H1 (cell line): ENCODE results near the gene PTH2R. TPM values are rescaled to one million over a fixed set of nuclear protein-coding genes. Genes with fewer than 3 reads are reported as not detected.

Experiments
- CTCF ChIA-PET: fragments of 300-600 bp; sonication (Branson Sonifier 250); formaldehyde crosslinking; loops from one replicate; lab custom pipeline; 2021; ENCODE audit not compliant: partially characterized antibody; lab: Charles Lee
- POLR2A ChIA-PET: fragments of 300-600 bp; sonication (Branson Sonifier 250); formaldehyde crosslinking; loops from one replicate; lab custom pipeline; 2021; ENCODE audit warnings: inconsistent platforms; ENCODE audit not compliant: partially characterized antibody; lab: Charles Lee
- DNase-seq, 2 experiments: peaks; one replicate each; pipeline versions ENCODE4 v3.0.0 to v3.0.0-alpha.2; 2010 to 2022; ENCODE audit warnings: low spot score in 2 of 2, low read depth in 1 of 2, mixed read lengths in 1 of 2
- FAIRE-seq: peaks from 2 replicates; lab custom pipeline; 2011; peaks lifted over from hg19 to GRCh38; lab: Jason Lieb, UNC
- H2AFZ ChIP-seq: 2 replicates; pipeline ENCODE4 v1.8.1; 2012; ENCODE audit warnings: low read length, inconsistent platforms
- H2AK5ac ChIP-seq: 2 replicates; pipeline ENCODE4 v1.6.1; 2013; ENCODE audit warnings: low read depth, low read length
- H2BK120ac ChIP-seq: replicated peaks from 2 replicates; pipeline ENCODE3; 2013; ENCODE audit warnings: low read depth, low read length, inconsistent platforms
- H2BK12ac ChIP-seq: 2 replicates; pipeline ENCODE4 v1.6.1; 2013; ENCODE audit warnings: low read depth, low read length
- H2BK15ac ChIP-seq: 2 replicates; pipeline ENCODE4 v1.6.1; 2013; ENCODE audit warnings: low read length
- H2BK20ac ChIP-seq: 2 replicates; pipeline ENCODE4 v1.6.1; 2013; ENCODE audit warnings: low read length
- H2BK5ac ChIP-seq: 2 replicates; pipeline ENCODE4 v1.6.1; 2013; ENCODE audit warnings: low read depth, low read length
- H3K14ac ChIP-seq: 2 replicates; pipeline ENCODE4 v1.6.1; 2013; ENCODE audit warnings: inconsistent platforms; ENCODE audit not compliant: insufficient read length
- H3K18ac ChIP-seq: 2 replicates; pipeline ENCODE4 v1.6.1; 2013; ENCODE audit warnings: low read length; ENCODE audit errors: extremely low read depth
- H3K23ac ChIP-seq: 2 replicates; pipeline ENCODE4 v1.6.1; 2013; ENCODE audit warnings: inconsistent platforms; ENCODE audit not compliant: insufficient read length
- H3K23me2 ChIP-seq: 2 replicates; pipeline ENCODE4 v1.6.1; 2013; ENCODE audit warnings: low read depth, low read length
- H3K27ac ChIP-seq: 2 replicates; pipeline ENCODE4 v1.6.1; 2011; ENCODE audit warnings: low read depth, low read length, inconsistent platforms
- H3K27me3 ChIP-seq, 4 experiments: replicated peaks in 1 of 4; 1 replicate in 1 of 4; 2 replicates in 3 of 4; pipeline versions ENCODE4 v1.6.1 to v1.8.1; 2011 to 2013; ENCODE audit warnings: low read length in 3 of 4, mild to moderate bottlenecking in 3 of 4, inconsistent platforms in 2 of 4, mixed read lengths in 2 of 4, moderate library complexity in 1 of 4; ENCODE audit not compliant: control insufficient read depth in 3 of 4, insufficient read depth in 3 of 4; ENCODE audit errors: extremely low read depth in 1 of 4
- H3K36me3 ChIP-seq, 4 experiments: 2 replicates each; pipeline versions ENCODE4 v1.6.1 to v1.8.1; 2011 to 2013; ENCODE audit warnings: mild to moderate bottlenecking in 4 of 4, low read length in 3 of 4, moderate library complexity in 2 of 4, control low read depth in 1 of 4, inconsistent platforms in 1 of 4; ENCODE audit not compliant: insufficient read depth in 4 of 4, control insufficient read depth in 2 of 4
- H3K4ac ChIP-seq: replicated peaks from 2 replicates; pipeline ENCODE3; 2013; ENCODE audit warnings: low read length, low read depth, mixed read lengths, inconsistent platforms; ENCODE audit not compliant: insufficient read length
- H3K4me1 ChIP-seq, 4 experiments: replicated peaks in 1 of 4; 1 replicate in 1 of 4; 2 replicates in 3 of 4; pipeline versions ENCODE4 v1.6.1 to v1.8.1; 2011 to 2013; ENCODE audit warnings: low read length in 3 of 4, inconsistent platforms in 2 of 4, mixed read lengths in 1 of 4; ENCODE audit not compliant: insufficient read depth in 4 of 4, control insufficient read depth in 3 of 4
- H3K4me2 ChIP-seq, 2 experiments: 2 replicates each; pipeline versions ENCODE4 v1.6.1 to v1.8.1; 2011 to 2013; ENCODE audit warnings: low read depth in 2 of 2, low read length in 2 of 2, control low read depth in 1 of 2, inconsistent platforms in 1 of 2, mild to moderate bottlenecking in 1 of 2; ENCODE audit not compliant: insufficient read depth in 1 of 2
- H3K4me3 ChIP-seq, 4 experiments: fragments of 200-600, 300-600 bp in 1 of 4; sonication (generic), shearing (Covaris generic), sonication (Bioruptor Twin) in 1 of 4; 2 replicates each; pipeline versions ENCODE4 v1.5.1 to v1.8.1; 2011 to 2016; ENCODE audit warnings: low read length in 4 of 4, low read depth in 3 of 4, control low read depth in 2 of 4, inconsistent platforms in 2 of 4, mild to moderate bottlenecking in 2 of 4, mixed read lengths in 1 of 4, moderate library complexity in 1 of 4; ENCODE audit not compliant: insufficient read depth in 2 of 4; ENCODE audit errors: extremely low read depth in 1 of 4
- H3K56ac ChIP-seq: replicated peaks from 2 replicates; pipeline ENCODE3; 2013; ENCODE audit warnings: low read depth, mild to moderate bottlenecking, mixed read lengths, low read length, inconsistent platforms; ENCODE audit not compliant: insufficient read length
- H3K79me1 ChIP-seq: 2 replicates; pipeline ENCODE4 v1.6.1; 2013; ENCODE audit warnings: low read depth, low read length, control low read depth
- H3K79me2 ChIP-seq, 2 experiments: 2 replicates each; pipeline versions ENCODE4 v1.6.1 to v1.8.1; 2012 to 2013; ENCODE audit warnings: low read length in 2 of 2, mild to moderate bottlenecking in 2 of 2, inconsistent platforms in 1 of 2; ENCODE audit not compliant: insufficient read depth in 2 of 2, control insufficient read depth in 1 of 2
- H3K9ac ChIP-seq, 4 experiments: replicated peaks in 1 of 4; 1 replicate in 1 of 4; 2 replicates in 3 of 4; pipeline versions ENCODE4 v1.6.1 to v1.8.1; 2011 to 2013; ENCODE audit warnings: low read depth in 3 of 4, low read length in 3 of 4, control low read depth in 2 of 4, mild to moderate bottlenecking in 2 of 4, moderate library complexity in 2 of 4, inconsistent platforms in 1 of 4; ENCODE audit errors: extremely low read depth in 1 of 4
- H3K9me3 ChIP-seq, 2 experiments: 2 replicates each; pipeline versions ENCODE4 v1.6.1 to v1.8.1; 2012 to 2013; ENCODE audit warnings: mild to moderate bottlenecking in 2 of 2, moderate library complexity in 2 of 2, control low read depth in 1 of 2, inconsistent platforms in 1 of 2, low read depth in 1 of 2, low read length in 1 of 2, mixed read lengths in 1 of 2; ENCODE audit not compliant: insufficient read depth in 2 of 2
- H4K20me1 ChIP-seq, 2 experiments: replicated peaks in 1 of 2; 2 replicates each; pipeline versions ENCODE3 to v1.8.1; 2011 to 2013; ENCODE audit warnings: inconsistent platforms in 2 of 2, low read length in 2 of 2, mild to moderate bottlenecking in 1 of 2; ENCODE audit not compliant: insufficient read depth in 2 of 2, control insufficient read depth in 1 of 2
- H4K5ac ChIP-seq: 2 replicates; pipeline ENCODE4 v1.6.1; 2013; ENCODE audit warnings: low read length, low read depth, mixed read lengths, inconsistent platforms; ENCODE audit not compliant: insufficient read length
- H4K8ac ChIP-seq: 2 replicates; pipeline ENCODE4 v1.8.0; 2013; ENCODE audit warnings: mild to moderate bottlenecking, moderate library complexity, low read length, inconsistent platforms; ENCODE audit not compliant: insufficient read depth; ENCODE audit errors: extremely low read depth
- H4K91ac ChIP-seq: replicated peaks from 2 replicates; pipeline ENCODE3; 2013; ENCODE audit warnings: low read length, mixed read lengths, inconsistent platforms; ENCODE audit not compliant: insufficient read length
- ATF3 ChIP-seq: IDR thresholded peaks from 2 replicates; pipeline ENCODE4 v1.6.1; 2011; ENCODE audit warnings: low read depth, mild to moderate bottlenecking, low read length; ENCODE audit not compliant: insufficient read depth
- BACH1 ChIP-seq: IDR thresholded peaks from 2 replicates; pipeline ENCODE4 v1.6.1; 2012; ENCODE audit warnings: low read length, improper control_type of control experiment
- BRCA1 ChIP-seq: IDR thresholded peaks from 2 replicates; pipeline ENCODE4 v1.6.1; 2012; ENCODE audit warnings: low read depth, low read length, improper control_type of control experiment
- CBX5 ChIP-seq: fragments of 300-800, 300-1000 bp; sonication (generic); IDR thresholded peaks from 2 replicates; pipeline ENCODE4 v1.7.1; 2016; ENCODE audit warnings: antibody characterized with exemption, low read length, low read depth
- CEBPB ChIP-seq: IDR thresholded peaks from 2 replicates; pipeline ENCODE4 v1.6.1; 2012; ENCODE audit warnings: low read depth, low read length
- CHD2 ChIP-seq: IDR thresholded peaks from 2 replicates; pipeline ENCODE4 v1.6.1; 2012; ENCODE audit warnings: low read length, improper control_type of control experiment
- CTBP2 ChIP-seq: IDR thresholded peaks from 2 replicates; pipeline ENCODE4 v1.7.0; 2011; ENCODE audit warnings: borderline replicate concordance, mild to moderate bottlenecking, moderate library complexity, mixed read lengths, low read length; ENCODE audit not compliant: insufficient read depth, insufficient read length
- MAFK ChIP-seq: IDR thresholded peaks from 2 replicates; pipeline ENCODE4 v1.6.1; 2012; ENCODE audit warnings: low read depth, mild to moderate bottlenecking, improper control_type of control experiment, low read length
- NRF1 ChIP-seq: IDR thresholded peaks from 2 replicates; pipeline ENCODE4 v1.6.1; 2011; ENCODE audit warnings: mild to moderate bottlenecking, low read depth, low read length, improper control_type of control experiment
- POU5F1 ChIP-seq: IDR thresholded peaks from 2 replicates; pipeline ENCODE4 v1.6.1; 2011; ENCODE audit warnings: low read depth, mild to moderate bottlenecking, low read length, moderate library complexity
- RFX5 ChIP-seq: IDR thresholded peaks from 2 replicates; pipeline ENCODE4 v1.6.1; 2011; ENCODE audit warnings: low read depth, low read length, improper control_type of control experiment, borderline replicate concordance
- SP2 ChIP-seq: IDR thresholded peaks from 2 replicates; pipeline ENCODE4 v1.6.1; 2012; ENCODE audit warnings: mild to moderate bottlenecking, low read length, inconsistent platforms
- TAF7 ChIP-seq: optimal IDR thresholded peaks from 2 replicates; pipeline ENCODE3; 2011; ENCODE audit warnings: low read depth, mild to moderate bottlenecking, inconsistent platforms, low read length, moderate library complexity, borderline replicate concordance
- TBP ChIP-seq: IDR thresholded peaks from 2 replicates; pipeline ENCODE4 v1.6.1; 2011; ENCODE audit warnings: low read depth, low read length, improper control_type of control experiment
- ZNF274 ChIP-seq: IDR thresholded peaks from 2 replicates; pipeline ENCODE4 v1.7.0; 2012; ENCODE audit warnings: low read length, borderline replicate concordance; ENCODE audit errors: extremely low read depth
- WGBS, 2 experiments: shearing (Covaris generic) in 1 of 2; methylation state at CpG; one replicate each; pipeline versions ENCODE4 v1.1.6 to v1.1.7; 2013 to 2015; ENCODE audit warnings: low lambda C conversion rate in 2 of 2, mixed read lengths in 2 of 2, inconsistent platforms in 1 of 2, low coverage in 1 of 2, missing lambda C conversion rate in 1 of 2; ENCODE audit not compliant: insufficient replicate concordance in 2 of 2, insufficient coverage in 1 of 2, insufficient read length in 1 of 2; ENCODE audit errors: extremely low coverage in 1 of 2, missing lambda C conversion rate in 1 of 2; 5-methylcytosine and 5-hydroxymethylcytosine counted together
- polyA plus RNA-seq, 7 experiments: library from polyadenylated mRNA; depleted of rRNA in 3 of 7; stranded (reverse) in 5 of 7; unstranded in 2 of 7; fragments of >200 nt in 5 of 7; fragments of 200-250 nt in 2 of 7; gene quantifications; 1 replicate in 5 of 7; 2 replicates in 1 of 7; 4 replicates in 1 of 7; pipeline versions ENCODE4 v1.2.1 to v1.2.3, GENCODE V29; 2011 to 2013; ENCODE audit warnings: missing spikeins in 2 of 7, mixed read lengths in 2 of 7
- total RNA-seq: library from RNA; stranded (reverse); fragmentation: NEBNext Ultra II Directional; extraction: Animal tissue kit (Norgen Biotek cat#: 25700); gene quantifications from 2 replicates; pipeline ENCODE4 v1.2.1, GENCODE V29; 2021

The PTH2R gene
- total and polyA plus RNA-seq, 2 of the 8 experiments (the other 6 are each of a cell fraction or from before 2014, with no cell fraction given), result 0.19 to 0.38 TPM

DNA sequence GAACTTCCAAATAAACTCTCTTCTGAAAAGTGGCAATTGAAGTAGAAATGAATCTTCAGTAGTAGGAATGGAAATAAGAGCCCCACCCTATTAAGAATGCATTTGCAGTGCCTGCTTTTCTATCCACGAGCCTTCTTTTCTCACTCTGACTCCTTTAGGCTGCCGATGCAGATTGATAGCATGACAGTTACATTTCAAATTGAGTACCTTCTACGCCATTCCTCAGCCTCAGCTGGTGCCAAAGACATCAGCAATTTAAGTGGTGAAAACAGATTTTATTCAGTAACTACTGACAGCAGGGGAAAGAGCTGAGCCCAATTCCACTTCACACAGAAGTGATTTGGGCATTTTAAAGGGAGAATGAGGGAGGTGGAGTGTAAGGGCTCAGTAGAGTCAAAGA lies 85.5 kb downstream of the PTH2R start:
- DNase-seq (no peak), FAIRE-seq (no peak)
- Histone ChIP-seq H3K79me1 (no peaks in the 10 kb centered on the region), H4K91ac (no peak overlapping the region), H2BK15ac (no peak overlapping the region), H4K8ac (no peak overlapping the region), H3K4ac (no peak overlapping the region), H3K27ac (no peak overlapping the region), H3K23ac (no peak overlapping the region), H3K9me3 (no peaks in the 10 kb centered on the region), H3K23me2 (no peaks in the 10 kb centered on the region), H3K4me2 (no peak overlapping the region), H3K36me3 (no peaks in the 10 kb centered on the region), H2AK5ac (no peak overlapping the region), H2BK20ac (no peak overlapping the region), H3K27me3 (no peaks in the 10 kb centered on the region), H3K56ac (no peak overlapping the region), H2AFZ (no peak overlapping the region), H3K18ac (no peak overlapping the region), H2BK5ac (no peak overlapping the region), H4K5ac (no peak overlapping the region), H3K79me2 (no peaks in the 10 kb centered on the region), H2BK120ac (no peak overlapping the region), H4K20me1 (no peaks in the 10 kb centered on the region), H3K4me3 (no peak overlapping the region), H3K4me1 (peaks cover 0 to 3% (median 0%) of the 10 kb centered on the region in 4 experiments; a peak in 1 of 7 replicates), H3K9ac (no peak overlapping the region), H3K14ac (no peak overlapping the region), H2BK12ac (no peak overlapping the region)
- ChIA-PET POLR2A (no interaction called here), CTCF (interaction anchor here (1.0 to 2.4 kb wide), 3 partner anchors 25 to 235 kb away, joined by 3 to 8 read pairs (median 3); no protein-coding TSS in a partner anchor)
- 82% methylated on average over 3 of the region's 3 CpGs; no CpG with 5 or more reads in 1 of the 2 experiments for WGBS, 2 experiments
- no peak for TF ChIP-seq MAFK
- TF ChIP-seq CHD2, result no peak
- TF ChIP-seq TAF7, result no peak
- TF ChIP-seq CEBPB, result no peak
- no peak for TF ChIP-seq TBP
- no peak for TF ChIP-seq NRF1
- no peak for TF ChIP-seq BACH1
- no peak for TF ChIP-seq SP2
- no peak for TF ChIP-seq ZNF274
- TF ChIP-seq ATF3, result no peak
- TF ChIP-seq POU5F1, result no peak
- no peak for TF ChIP-seq RFX5
- TF ChIP-seq BRCA1, result no peak
- no peak for TF ChIP-seq CTBP2
- no peak for TF ChIP-seq CBX5
